PC-9 (cell line): ENCODE data around the gene ISL2.

Experiments used
- CTCF ChIP-seq: fragments of 200-600 bp; sonication (generic); conservative IDR thresholded peaks from 2 replicates; pipeline ENCODE4 v1.6.1; 2017; ENCODE audit warnings: mixed run types, antibody characterized with exemption, mild to moderate bottlenecking, moderate library complexity
- EZH2 ChIP-seq: fragments of 200-600 bp; sonication (generic); IDR thresholded peaks from 2 replicates; pipeline ENCODE4 v1.8.0; 2017; ENCODE audit warnings: antibody characterized with exemption, low read depth

GRCh38 chr15:76342058-76342381, 5.4 kb downstream of the ISL2 start:
- TF ChIP-seq EZH2 (no peak), CTCF (no peak)
